GM19395 (cell line): Measurements from ENCODE around the gene CDV3.

Experiments used
- ATAC-seq: cut with Tn5 transposase; IDR thresholded peaks from one replicate; pipeline ENCODE4 v1.9.1; 2021; ENCODE audit warnings: mild to moderate bottlenecking, moderate library complexity; ENCODE audit not compliant: unreplicated experiment

CDV3 gene

GRCh38 chr3:133563816-133564215 lies 9.7 kb upstream of the CDV3 start:
- no peak for ATAC-seq

GRCh38 chr3:133568294-133569014 lies 5.0 kb upstream of the CDV3 start:
- no peak for ATAC-seq

- ATAC-seq = no peak
Observed at GRCh38 chr3:133570139-133570936, 3.1 kb upstream of the CDV3 start.

- no peak for ATAC-seq
Observed at GRCh38 chr3:133570937-133571320, 2.6 kb upstream of the CDV3 start.

- no peak for ATAC-seq
Observed at GRCh38 chr3:133572158-133573053, 1.1 kb upstream of the CDV3 start.

GRCh38 chr3:133573054-133573628 lies 345 bp upstream of the CDV3 start:
- ATAC-seq = peak; percentile 78

GRCh38 chr3:133574260-133574881 lies 885 bp downstream of the CDV3 start:
- ATAC-seq = peak; percentile 27

- ATAC-seq = no peak
Observed at GRCh38 chr3:133575086-133575485, 1.6 kb downstream of the CDV3 start.

- no peak for ATAC-seq
Observed at GRCh38 chr3:133576169-133576568, 2.7 kb downstream of the CDV3 start.

GRCh38 chr3:133578548-133579191 lies 5.2 kb downstream of the CDV3 start:
- ATAC-seq = no peak

GRCh38 chr3:133583396-133583795 lies 9.9 kb downstream of the CDV3 start:
- ATAC-seq = no peak

GRCh38 chr3:133588035-133588434 lies 14.5 kb downstream of the CDV3 start:
- ATAC-seq = no peak

GRCh38 chr3:133588784-133589465 lies 15.4 kb downstream of the CDV3 start:
- ATAC-seq = no peak

- ATAC-seq = no peak
Observed at GRCh38 chr3:133589503-133589902, 16.0 kb downstream of the CDV3 start.

GRCh38 chr3:133591271-133591742 lies 17.8 kb downstream of the CDV3 start:
- ATAC-seq = no peak

GRCh38 chr3:133592843-133593242 lies 19.4 kb downstream of the CDV3 start:
- no peak for ATAC-seq

GRCh38 chr3:133593243-133593642 lies 19.8 kb downstream of the CDV3 start:
- no peak for ATAC-seq

- ATAC-seq = no peak
Observed at GRCh38 chr3:133595341-133595740, 21.9 kb downstream of the CDV3 start.

GRCh38 chr3:133598405-133598804 lies 24.9 kb downstream of the CDV3 start:
- ATAC-seq = no peak
